HEK293 (cell line): ENCODE data around the gene TIMM10.

Experiments used
- BCL11A ChIP-seq: fragments of 450-650 bp; formaldehyde crosslinking; IDR thresholded peaks from 2 replicates; pipeline ENCODE4 v1.5.1; 2016; ENCODE audit warnings: low read depth, missing biosample characterization, missing genetic modification characterization
- KLF1 ChIP-seq: fragments of 450-650 bp; formaldehyde crosslinking; IDR thresholded peaks from 2 replicates; pipeline ENCODE4 v1.5.1; 2016; ENCODE audit warnings: missing biosample characterization, missing genetic modification characterization
- MYNN ChIP-seq: fragments of 450-650 bp; formaldehyde crosslinking; IDR thresholded peaks from 2 replicates; pipeline ENCODE4 v1.5.1; 2016; ENCODE audit warnings: missing biosample characterization, missing genetic modification characterization, borderline replicate concordance
- SP2 ChIP-seq: fragments of 450-650 bp; formaldehyde crosslinking; IDR thresholded peaks from 2 replicates; pipeline ENCODE4 v1.5.1; 2016; ENCODE audit warnings: missing biosample characterization, missing genetic modification characterization
- ZEB2 ChIP-seq: fragments of 450-650 bp; formaldehyde crosslinking; IDR thresholded peaks from 2 replicates; pipeline ENCODE4 v1.5.1; 2016; ENCODE audit warnings: missing biosample characterization, missing genetic modification characterization
- ZFHX2 ChIP-seq: fragments of 450-650 bp; formaldehyde crosslinking; conservative IDR thresholded peaks from 2 replicates; pipeline ENCODE4 v1.5.1; 2016; ENCODE audit warnings: missing biosample characterization, missing genetic modification characterization
- ZFP37 ChIP-seq: fragments of 450-650 bp; formaldehyde crosslinking; IDR thresholded peaks from 2 replicates; pipeline ENCODE4 v1.5.1; 2016; ENCODE audit warnings: missing biosample characterization, missing genetic modification characterization
- ZNF138 ChIP-seq: fragments of 450-650 bp; formaldehyde crosslinking; IDR thresholded peaks from 2 replicates; pipeline ENCODE4 v1.5.1; 2016; ENCODE audit warnings: missing biosample characterization, missing genetic modification characterization, borderline replicate concordance
- ZNF146 ChIP-seq: fragments of 450-650 bp; formaldehyde crosslinking; IDR thresholded peaks from 2 replicates; pipeline ENCODE4 v1.5.1; 2016; ENCODE audit warnings: missing biosample characterization, missing genetic modification characterization
- ZNF214 ChIP-seq: fragments of 450-650 bp; formaldehyde crosslinking; IDR thresholded peaks from 2 replicates; pipeline ENCODE4 v1.5.1; 2017; ENCODE audit warnings: missing biosample characterization, mild to moderate bottlenecking, missing genetic modification characterization, borderline replicate concordance
- ZNF350 ChIP-seq: fragments of 450-650 bp; formaldehyde crosslinking; IDR thresholded peaks from 2 replicates; pipeline ENCODE4 v1.5.0; 2017; ENCODE audit warnings: missing biosample characterization, mild to moderate bottlenecking, missing genetic modification characterization
- TF ChIP-seq, protein P1 (sequence below): fragments of 450-650 bp; formaldehyde crosslinking; IDR thresholded peaks from 2 replicates; pipeline ENCODE4 v1.5.1; 2016; ENCODE audit warnings: missing biosample characterization, missing genetic modification characterization
- TF ChIP-seq, protein P2 (sequence below): fragments of 450-650 bp; formaldehyde crosslinking; IDR thresholded peaks from 2 replicates; pipeline ENCODE4 v1.5.1; 2016; ENCODE audit warnings: missing biosample characterization, missing genetic modification characterization
- TF ChIP-seq, protein P3 (sequence below): sonication (generic); formaldehyde crosslinking; IDR thresholded peaks from 2 replicates; pipeline ENCODE4 v1.8.1; 2022; ENCODE audit warnings: mild to moderate bottlenecking, moderate library complexity, missing genetic modification reagents

DNA sequence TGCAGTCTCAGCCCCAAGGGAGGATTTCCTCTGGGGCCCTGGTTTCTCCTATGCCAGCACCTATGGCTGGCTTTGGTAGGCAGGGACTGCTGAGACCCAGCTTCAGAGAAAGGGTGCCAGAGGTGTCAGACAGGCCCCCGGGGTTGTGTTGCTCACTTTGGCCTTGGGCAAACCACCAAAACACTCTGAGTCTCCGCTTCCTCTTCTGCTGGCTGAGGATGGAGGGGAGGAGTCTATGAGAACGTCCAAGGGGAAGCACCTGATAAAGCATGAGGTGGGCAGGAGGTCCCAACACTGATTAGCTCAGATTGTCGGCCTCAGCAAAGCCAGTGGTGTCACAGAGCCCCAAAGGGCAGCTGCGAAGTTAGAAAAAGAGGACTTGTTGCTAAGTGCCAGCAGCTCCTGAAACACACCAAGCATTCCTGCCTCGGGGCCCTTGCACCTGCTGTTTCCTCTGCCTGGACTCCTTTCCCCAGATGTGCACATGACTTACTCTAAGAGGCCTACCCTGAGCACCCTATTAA lies 17.4 kb upstream of the TIMM10 start:
- TF ChIP-seq, protein P1, sequence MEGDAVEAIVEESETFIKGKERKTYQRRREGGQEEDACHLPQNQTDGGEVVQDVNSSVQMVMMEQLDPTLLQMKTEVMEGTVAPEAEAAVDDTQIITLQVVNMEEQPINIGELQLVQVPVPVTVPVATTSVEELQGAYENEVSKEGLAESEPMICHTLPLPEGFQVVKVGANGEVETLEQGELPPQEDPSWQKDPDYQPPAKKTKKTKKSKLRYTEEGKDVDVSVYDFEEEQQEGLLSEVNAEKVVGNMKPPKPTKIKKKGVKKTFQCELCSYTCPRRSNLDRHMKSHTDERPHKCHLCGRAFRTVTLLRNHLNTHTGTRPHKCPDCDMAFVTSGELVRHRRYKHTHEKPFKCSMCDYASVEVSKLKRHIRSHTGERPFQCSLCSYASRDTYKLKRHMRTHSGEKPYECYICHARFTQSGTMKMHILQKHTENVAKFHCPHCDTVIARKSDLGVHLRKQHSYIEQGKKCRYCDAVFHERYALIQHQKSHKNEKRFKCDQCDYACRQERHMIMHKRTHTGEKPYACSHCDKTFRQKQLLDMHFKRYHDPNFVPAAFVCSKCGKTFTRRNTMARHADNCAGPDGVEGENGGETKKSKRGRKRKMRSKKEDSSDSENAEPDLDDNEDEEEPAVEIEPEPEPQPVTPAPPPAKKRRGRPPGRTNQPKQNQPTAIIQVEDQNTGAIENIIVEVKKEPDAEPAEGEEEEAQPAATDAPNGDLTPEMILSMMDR (tag by site-specific recombination), result no peak
- TF ChIP-seq ZFHX2 (tag by site-specific recombination) (no peak), ZNF214 (tag by site-specific recombination) (no peak), ZNF350 (tag by site-specific recombination) (no peak), ZEB2 (tag by site-specific recombination) (no peak), BCL11A (no peak), ZNF146 (no peak), ZNF138 (tag by site-specific recombination) (no peak), MYNN (tag by site-specific recombination) (no peak), SP2 (tag by site-specific recombination) (no peak), ZFP37 (tag by site-specific recombination) (no peak), KLF1 (tag by site-specific recombination) (no peak)
- TF ChIP-seq, protein P2, sequence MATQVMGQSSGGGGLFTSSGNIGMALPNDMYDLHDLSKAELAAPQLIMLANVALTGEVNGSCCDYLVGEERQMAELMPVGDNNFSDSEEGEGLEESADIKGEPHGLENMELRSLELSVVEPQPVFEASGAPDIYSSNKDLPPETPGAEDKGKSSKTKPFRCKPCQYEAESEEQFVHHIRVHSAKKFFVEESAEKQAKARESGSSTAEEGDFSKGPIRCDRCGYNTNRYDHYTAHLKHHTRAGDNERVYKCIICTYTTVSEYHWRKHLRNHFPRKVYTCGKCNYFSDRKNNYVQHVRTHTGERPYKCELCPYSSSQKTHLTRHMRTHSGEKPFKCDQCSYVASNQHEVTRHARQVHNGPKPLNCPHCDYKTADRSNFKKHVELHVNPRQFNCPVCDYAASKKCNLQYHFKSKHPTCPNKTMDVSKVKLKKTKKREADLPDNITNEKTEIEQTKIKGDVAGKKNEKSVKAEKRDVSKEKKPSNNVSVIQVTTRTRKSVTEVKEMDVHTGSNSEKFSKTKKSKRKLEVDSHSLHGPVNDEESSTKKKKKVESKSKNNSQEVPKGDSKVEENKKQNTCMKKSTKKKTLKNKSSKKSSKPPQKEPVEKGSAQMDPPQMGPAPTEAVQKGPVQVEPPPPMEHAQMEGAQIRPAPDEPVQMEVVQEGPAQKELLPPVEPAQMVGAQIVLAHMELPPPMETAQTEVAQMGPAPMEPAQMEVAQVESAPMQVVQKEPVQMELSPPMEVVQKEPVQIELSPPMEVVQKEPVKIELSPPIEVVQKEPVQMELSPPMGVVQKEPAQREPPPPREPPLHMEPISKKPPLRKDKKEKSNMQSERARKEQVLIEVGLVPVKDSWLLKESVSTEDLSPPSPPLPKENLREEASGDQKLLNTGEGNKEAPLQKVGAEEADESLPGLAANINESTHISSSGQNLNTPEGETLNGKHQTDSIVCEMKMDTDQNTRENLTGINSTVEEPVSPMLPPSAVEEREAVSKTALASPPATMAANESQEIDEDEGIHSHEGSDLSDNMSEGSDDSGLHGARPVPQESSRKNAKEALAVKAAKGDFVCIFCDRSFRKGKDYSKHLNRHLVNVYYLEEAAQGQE, result no peak
- TF ChIP-seq, protein P3, sequence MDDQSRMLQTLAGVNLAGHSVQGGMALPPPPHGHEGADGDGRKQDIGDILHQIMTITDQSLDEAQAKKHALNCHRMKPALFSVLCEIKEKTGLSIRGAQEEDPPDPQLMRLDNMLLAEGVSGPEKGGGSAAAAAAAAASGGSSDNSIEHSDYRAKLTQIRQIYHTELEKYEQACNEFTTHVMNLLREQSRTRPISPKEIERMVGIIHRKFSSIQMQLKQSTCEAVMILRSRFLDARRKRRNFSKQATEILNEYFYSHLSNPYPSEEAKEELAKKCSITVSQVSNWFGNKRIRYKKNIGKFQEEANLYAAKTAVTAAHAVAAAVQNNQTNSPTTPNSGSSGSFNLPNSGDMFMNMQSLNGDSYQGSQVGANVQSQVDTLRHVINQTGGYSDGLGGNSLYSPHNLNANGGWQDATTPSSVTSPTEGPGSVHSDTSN (CRISPR knock-in tag), result no peak
